ENCODE measurements around the gene SLITRK4.

GRCh38 chrX:143632625-143633410, 3.1 kb downstream of the SLITRK4 start:
- TF ChIP-seq YY1 (IDR thresholded peaks at IDR 0.05) (no peak), FOXA1 (IDR thresholded peaks at IDR 0.05) (no peak), RAD21 (IDR thresholded peaks at IDR 0.05) (no peak), NR2F2 (IDR thresholded peaks at IDR 0.05) (no peak), SP1 (IDR thresholded peaks at IDR 0.05) (no peak), EGR1 (IDR thresholded peaks at IDR 0.05; ENCODE audit: low read depth in 2 of 2) (no peak), REST (IDR thresholded peaks at IDR 0.05) (no peak), ZBTB33 (IDR thresholded peaks at IDR 0.05) (no peak), RXRA (IDR thresholded peaks at IDR 0.05) (no peak), GABPA (IDR thresholded peaks at IDR 0.05 in 1 of 2, conservative IDR thresholded peaks at IDR 0.05 in 1 of 2) (no peak)
- TF ChIP-seq, protein P1, sequence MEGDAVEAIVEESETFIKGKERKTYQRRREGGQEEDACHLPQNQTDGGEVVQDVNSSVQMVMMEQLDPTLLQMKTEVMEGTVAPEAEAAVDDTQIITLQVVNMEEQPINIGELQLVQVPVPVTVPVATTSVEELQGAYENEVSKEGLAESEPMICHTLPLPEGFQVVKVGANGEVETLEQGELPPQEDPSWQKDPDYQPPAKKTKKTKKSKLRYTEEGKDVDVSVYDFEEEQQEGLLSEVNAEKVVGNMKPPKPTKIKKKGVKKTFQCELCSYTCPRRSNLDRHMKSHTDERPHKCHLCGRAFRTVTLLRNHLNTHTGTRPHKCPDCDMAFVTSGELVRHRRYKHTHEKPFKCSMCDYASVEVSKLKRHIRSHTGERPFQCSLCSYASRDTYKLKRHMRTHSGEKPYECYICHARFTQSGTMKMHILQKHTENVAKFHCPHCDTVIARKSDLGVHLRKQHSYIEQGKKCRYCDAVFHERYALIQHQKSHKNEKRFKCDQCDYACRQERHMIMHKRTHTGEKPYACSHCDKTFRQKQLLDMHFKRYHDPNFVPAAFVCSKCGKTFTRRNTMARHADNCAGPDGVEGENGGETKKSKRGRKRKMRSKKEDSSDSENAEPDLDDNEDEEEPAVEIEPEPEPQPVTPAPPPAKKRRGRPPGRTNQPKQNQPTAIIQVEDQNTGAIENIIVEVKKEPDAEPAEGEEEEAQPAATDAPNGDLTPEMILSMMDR (IDR thresholded peaks at IDR 0.05; ENCODE audit: low read depth, low read length, missing input control) = no peak
- TF ChIP-seq, protein P2, sequence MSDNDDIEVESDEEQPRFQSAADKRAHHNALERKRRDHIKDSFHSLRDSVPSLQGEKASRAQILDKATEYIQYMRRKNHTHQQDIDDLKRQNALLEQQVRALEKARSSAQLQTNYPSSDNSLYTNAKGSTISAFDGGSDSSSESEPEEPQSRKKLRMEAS (IDR thresholded peaks at IDR 0.05) = no peak

All from liver (tissue), 3 donors.